NCI-H146 (cell line): ENCODE measurements around the gene PBOV1.

Experiments
- DNase-seq: peaks from one replicate; lab custom pipeline; 2025; lab: John Stamatoyannopoulos, UW

PBOV1 gene

GRCh38 chr6:138204792-138205384 is 13.4 kb downstream of the PBOV1 start:
- DNase-seq, result peak; percentile 19

GRCh38 chr6:138204303-138204702 is 14.0 kb downstream of the PBOV1 start:
- DNase-seq, result no peak

- DNase-seq, result no peak
These were observed 15.0 kb downstream of the PBOV1 start for GRCh38 chr6:138203315-138203714.

- DNase-seq, result no peak
These were observed 16.5 kb downstream of the PBOV1 start for GRCh38 chr6:138201836-138202235.

- no peak for DNase-seq
These were observed 19.7 kb downstream of the PBOV1 start for GRCh38 chr6:138198430-138199091.

- no peak for DNase-seq
These were observed 20.7 kb downstream of the PBOV1 start for GRCh38 chr6:138197570-138197969.

- no peak for DNase-seq
These were observed 22.1 kb downstream of the PBOV1 start for GRCh38 chr6:138196122-138196738.

- peak; percentile 27 for DNase-seq
These were observed 24.0 kb downstream of the PBOV1 start for GRCh38 chr6:138194287-138194686.

GRCh38 chr6:138188278-138188941 is 29.9 kb downstream of the PBOV1 start:
- DNase-seq, result peak; percentile 54

GRCh38 chr6:138187156-138187555 is 31.1 kb downstream of the PBOV1 start:
- no peak for DNase-seq

- no peak for DNase-seq
These were observed 34.1 kb downstream of the PBOV1 start for GRCh38 chr6:138184230-138184629.

- no peak for DNase-seq
These were observed 34.5 kb downstream of the PBOV1 start for GRCh38 chr6:138183790-138184134.

- peak; percentile 96 for DNase-seq
These were observed 35.1 kb downstream of the PBOV1 start for GRCh38 chr6:138182939-138183789.

GRCh38 chr6:138176652-138177232 is 41.5 kb downstream of the PBOV1 start:
- no peak for DNase-seq

GRCh38 chr6:138175596-138175995 is 42.7 kb downstream of the PBOV1 start:
- DNase-seq, result no peak
